Colonic mucosa (tissue), 4 donors: ENCODE measurements around the gene GMDS. TPM values are rescaled to one million over a fixed set of nuclear protein-coding genes. Genes with fewer than 3 reads are reported as not detected.

Experiments used
- DNase-seq: peaks from one replicate; pipeline ENCODE4 v3.0.0-alpha.2; 2020
- H3K27ac ChIP-seq: fragments of 200-600 bp; one replicate; pipeline ENCODE4 v1.8.0; 2021
- H3K27me3 ChIP-seq: fragments of 200-600 bp; one replicate; pipeline ENCODE4 v1.8.0; 2021
- H3K36me3 ChIP-seq: fragments of 200-600 bp; one replicate; pipeline ENCODE4 v1.8.0; 2021
- H3K4me1 ChIP-seq: fragments of 200-600 bp; one replicate; pipeline ENCODE4 v1.8.0; 2021; ENCODE audit warnings: mild to moderate bottlenecking
- H3K4me3 ChIP-seq: fragments of 200-600 bp; one replicate; pipeline ENCODE4 v1.8.0; 2021
- H3K9ac ChIP-seq, 2 donors: one replicate each; pipeline ENCODE4 v1.7.0; 2013; ENCODE audit warnings: control low read depth in 2 of 2, low read depth in 2 of 2, low read length in 2 of 2
- H3K9me3 ChIP-seq: fragments of 200-600 bp; one replicate; pipeline ENCODE4 v1.8.0; 2021
- intact Hi-C: fragments of 100-400 bp; cut with DNase I; formaldehyde crosslinking; loops from one replicate; pipeline ENCODE4 v1.14.1; 2022
- total RNA-seq, 2 donors: library from RNA; stranded (reverse); fragmentation: NEBNext Ultra II Directional in 1 of 2; extraction: Animal tissue kit (Norgen Biotek cat#: 25700) in 1 of 2; gene quantifications; one replicate each; pipeline ENCODE4 v1.2.1, GENCODE V29; 2021
- TF ChIP-seq, protein P1 (sequence below): fragments of 200-600 bp; IDR thresholded peaks from one replicate; pipeline ENCODE4 v1.8.0; 2022; ENCODE audit warnings: antibody characterized with exemption, mild to moderate bottlenecking
- donor health status: healthy.
- donor health status: DM: no; HTN: no; CAD: no.
- donor health status: DM: no; HTN: no; CAD: no.

The GMDS gene
- total RNA-seq, 2 donors from 2014 or later, result 247 to 272 TPM

DNA sequence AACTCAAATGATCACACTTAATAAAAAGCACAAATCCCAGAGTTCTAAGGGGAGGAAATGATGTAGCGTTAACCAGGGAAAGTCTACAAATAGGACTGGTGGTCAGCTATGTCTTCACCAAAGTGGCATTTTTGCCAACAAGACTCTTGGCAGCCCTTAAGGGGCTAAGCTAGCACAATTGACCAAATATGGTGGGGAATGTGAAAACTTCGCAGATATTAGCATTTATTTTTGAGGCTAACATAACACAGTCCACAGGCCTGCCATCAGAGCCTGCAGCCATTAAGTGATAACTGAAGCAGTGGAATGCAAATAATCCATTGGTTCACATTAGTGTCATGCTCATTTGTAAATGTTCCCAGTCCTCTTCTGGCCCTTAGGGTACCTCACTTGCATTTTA lies 361.1 kb downstream of the GMDS start:
- Histone ChIP-seq H3K9me3 (no peaks in the 10 kb centered on the region), H3K4me1 (no peaks in the 10 kb centered on the region), H3K36me3 (no peaks in the 10 kb centered on the region), H3K27ac (no peak overlapping the region), H3K9ac (no peak overlapping the region), H3K4me3 (no peak overlapping the region), H3K27me3 (no peaks in the 10 kb centered on the region)
- TF ChIP-seq, protein P1, sequence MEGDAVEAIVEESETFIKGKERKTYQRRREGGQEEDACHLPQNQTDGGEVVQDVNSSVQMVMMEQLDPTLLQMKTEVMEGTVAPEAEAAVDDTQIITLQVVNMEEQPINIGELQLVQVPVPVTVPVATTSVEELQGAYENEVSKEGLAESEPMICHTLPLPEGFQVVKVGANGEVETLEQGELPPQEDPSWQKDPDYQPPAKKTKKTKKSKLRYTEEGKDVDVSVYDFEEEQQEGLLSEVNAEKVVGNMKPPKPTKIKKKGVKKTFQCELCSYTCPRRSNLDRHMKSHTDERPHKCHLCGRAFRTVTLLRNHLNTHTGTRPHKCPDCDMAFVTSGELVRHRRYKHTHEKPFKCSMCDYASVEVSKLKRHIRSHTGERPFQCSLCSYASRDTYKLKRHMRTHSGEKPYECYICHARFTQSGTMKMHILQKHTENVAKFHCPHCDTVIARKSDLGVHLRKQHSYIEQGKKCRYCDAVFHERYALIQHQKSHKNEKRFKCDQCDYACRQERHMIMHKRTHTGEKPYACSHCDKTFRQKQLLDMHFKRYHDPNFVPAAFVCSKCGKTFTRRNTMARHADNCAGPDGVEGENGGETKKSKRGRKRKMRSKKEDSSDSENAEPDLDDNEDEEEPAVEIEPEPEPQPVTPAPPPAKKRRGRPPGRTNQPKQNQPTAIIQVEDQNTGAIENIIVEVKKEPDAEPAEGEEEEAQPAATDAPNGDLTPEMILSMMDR, result no peak
- no peak for DNase-seq
- intact Hi-C loops, result no loop called here

DNA sequence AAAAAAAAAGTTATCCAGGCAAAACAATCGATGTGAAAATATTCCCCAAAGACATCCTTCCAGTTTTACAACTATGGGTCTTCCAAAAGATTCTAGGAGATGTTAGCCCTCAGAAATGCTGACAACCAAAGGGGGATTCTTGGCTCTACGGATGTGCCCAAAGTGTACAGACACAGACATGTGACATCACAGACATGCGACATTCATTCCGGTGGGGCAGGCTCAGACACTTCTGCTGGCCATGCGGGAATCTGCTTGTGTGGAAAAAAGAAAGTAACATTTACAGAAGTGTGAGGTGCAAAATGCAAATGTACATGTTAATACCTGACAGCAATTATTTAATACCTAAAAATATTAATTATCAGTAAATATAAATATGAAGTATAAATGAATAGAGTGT lies 367.1 kb downstream of the GMDS start:
- Histone ChIP-seq H3K9ac (no peak overlapping the region), H3K36me3 (no peaks in the 10 kb centered on the region), H3K27me3 (no peaks in the 10 kb centered on the region), H3K9me3 (no peaks in the 10 kb centered on the region), H3K27ac (no peak overlapping the region), H3K4me1 (no peaks in the 10 kb centered on the region), H3K4me3 (no peak overlapping the region)
- intact Hi-C loops, result no loop called here
- TF ChIP-seq, protein P1, result no peak
- no peak for DNase-seq

DNA sequence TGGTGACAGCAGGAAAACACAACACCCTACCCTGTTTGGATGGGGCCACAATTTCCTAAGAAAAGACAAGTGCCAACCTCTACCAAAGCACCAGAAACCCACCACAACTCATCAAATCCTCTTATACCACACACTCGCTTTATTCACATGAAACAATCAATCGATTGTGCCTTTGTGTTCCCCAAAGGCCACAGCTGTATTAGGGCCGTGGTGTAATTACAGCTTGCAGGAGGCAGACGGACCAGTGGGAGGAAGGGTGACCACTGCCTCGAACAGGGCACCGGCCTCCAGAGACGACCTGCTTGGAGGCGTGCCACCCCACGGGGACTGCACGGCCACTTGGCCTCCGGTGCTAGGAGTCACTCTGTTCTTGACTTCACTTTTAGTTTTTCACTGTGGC lies 371.6 kb downstream of the GMDS start:
- intact Hi-C loops, result no loop called here
- no peak for DNase-seq
- H3K4me3 ChIP-seq, result no peak overlapping the region

GRCh38 chr6:1872649-1873131 lies 372.7 kb downstream of the GMDS start:
- H3K9ac ChIP-seq, result no peak overlapping the region
- no peaks in the 10 kb centered on the region for H3K27me3 ChIP-seq
- intact Hi-C loops, result no loop called here
- no peak for DNase-seq
- TF ChIP-seq, protein P1, result no peak
- no peaks in the 10 kb centered on the region for H3K36me3 ChIP-seq
- H3K9me3 ChIP-seq, result no peaks in the 10 kb centered on the region
- H3K4me1 ChIP-seq, result no peaks in the 10 kb centered on the region
- no peak overlapping the region for H3K4me3 ChIP-seq
- H3K27ac ChIP-seq, result no peak overlapping the region

More for the DNA sequence above, 371.6 kb downstream of the GMDS start:
- no peaks in the 10 kb centered on the region for H3K4me1 ChIP-seq
- no peaks in the 10 kb centered on the region for H3K27me3 ChIP-seq
- no peak overlapping the region for H3K27ac ChIP-seq
- TF ChIP-seq, protein P1, result no peak
- no peaks in the 10 kb centered on the region for H3K36me3 ChIP-seq
- no peaks in the 10 kb centered on the region for H3K9me3 ChIP-seq
- H3K9ac ChIP-seq, result no peak overlapping the region

DNA sequence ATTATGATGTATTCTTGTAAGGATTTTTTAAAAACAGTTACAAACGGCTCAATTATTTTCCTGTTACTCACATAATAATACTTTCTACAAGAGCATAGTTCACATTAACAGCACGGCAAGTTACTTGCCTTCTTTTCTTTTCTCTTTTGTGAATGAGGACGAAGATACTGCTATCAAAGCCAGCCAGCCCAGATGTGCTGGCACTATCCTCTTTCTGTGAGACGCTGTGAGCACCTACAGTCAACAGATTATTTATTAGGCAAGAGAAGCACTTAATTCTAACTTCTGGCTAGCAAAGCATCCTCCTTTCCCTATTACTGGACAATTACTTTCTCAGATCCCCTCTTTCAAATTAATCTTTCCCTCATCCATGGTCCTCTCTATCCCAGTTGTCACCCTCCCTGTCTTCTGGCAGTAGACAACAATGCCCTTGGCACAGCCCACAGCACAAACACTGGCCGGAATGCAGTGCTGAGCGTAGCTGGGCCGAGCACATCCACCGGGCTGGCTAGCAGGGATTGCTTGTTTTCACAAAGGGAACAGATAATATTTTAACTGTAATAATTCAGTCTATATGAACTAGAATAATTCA lies 373.6 kb downstream of the GMDS start:
- Histone ChIP-seq H3K36me3 (no peaks in the 10 kb centered on the region), H3K27ac (no peak overlapping the region), H3K9me3 (no peaks in the 10 kb centered on the region), H3K9ac (no peak overlapping the region), H3K27me3 (no peaks in the 10 kb centered on the region), H3K4me1 (no peaks in the 10 kb centered on the region), H3K4me3 (no peak overlapping the region)
- no peak for DNase-seq
- TF ChIP-seq, protein P1, result no peak
- intact Hi-C loops, result no loop called here
